Measurements from ENCODE around the gene ARMC7.

- TF ChIP-seq CTCF (conservative IDR thresholded peaks at IDR 0.05; ENCODE audit: low read depth, low read length): no peak
- no peak for TF ChIP-seq MXI1 (IDR thresholded peaks at IDR 0.05; ENCODE audit: borderline replicate concordance, low read depth, low read length)
- no peak for TF ChIP-seq CEBPB (IDR thresholded peaks at IDR 0.05; ENCODE audit: low read depth, low read length)
- no peak for TF ChIP-seq FOS (IDR thresholded peaks at IDR 0.05; ENCODE audit: low read depth, low read length)
- no peak for TF ChIP-seq POLR2A (IDR thresholded peaks at IDR 0.05; ENCODE audit: low read depth, low read length)
- no peak for TF ChIP-seq SMC3 (IDR thresholded peaks at IDR 0.05; ENCODE audit: low read depth, low read length)
- no peak for TF ChIP-seq RAD21 (IDR thresholded peaks at IDR 0.05; ENCODE audit: low read length)
- no peak for TF ChIP-seq ELK1 (IDR thresholded peaks at IDR 0.05; ENCODE audit: borderline replicate concordance, low read depth, low read length)
- TF ChIP-seq BHLHE40 (IDR thresholded peaks at IDR 0.05; ENCODE audit: low read depth, low read length): no peak
These were observed 5.9 kb upstream of the ARMC7 start for GRCh38 chr17:75103601-75104554.
